Epidermal melanocyte (primary cell): ENCODE results near the gene SUSD3.

Source experiments
- DNase-seq: peaks from one replicate; pipeline ENCODE4 v3.0.0; 2011; ENCODE audit warnings: low spot score; ENCODE audit not compliant: insufficient read length

Gene SUSD3

DNA sequence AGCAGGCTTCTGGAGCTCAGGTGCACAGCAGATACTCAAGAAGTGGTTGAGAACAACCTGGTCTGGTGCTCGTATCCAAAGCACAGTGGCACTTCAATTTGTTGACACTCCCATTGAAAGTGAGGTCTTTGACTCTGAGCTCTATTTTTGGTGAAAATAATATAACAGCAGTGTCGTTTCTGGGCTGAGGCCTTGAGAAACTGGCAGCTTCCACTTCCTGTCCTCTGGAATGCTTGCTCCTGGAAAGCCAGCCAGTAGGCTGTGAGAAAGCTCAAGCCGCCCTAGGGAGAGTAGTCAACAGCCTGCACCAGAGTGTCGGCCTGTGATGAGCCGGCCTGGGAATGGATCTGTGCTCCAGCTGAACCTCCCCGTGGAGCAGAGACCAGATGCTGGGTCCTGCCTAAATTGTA is 6.8 kb upstream of the SUSD3 start:
- DNase-seq: no peak

DNA sequence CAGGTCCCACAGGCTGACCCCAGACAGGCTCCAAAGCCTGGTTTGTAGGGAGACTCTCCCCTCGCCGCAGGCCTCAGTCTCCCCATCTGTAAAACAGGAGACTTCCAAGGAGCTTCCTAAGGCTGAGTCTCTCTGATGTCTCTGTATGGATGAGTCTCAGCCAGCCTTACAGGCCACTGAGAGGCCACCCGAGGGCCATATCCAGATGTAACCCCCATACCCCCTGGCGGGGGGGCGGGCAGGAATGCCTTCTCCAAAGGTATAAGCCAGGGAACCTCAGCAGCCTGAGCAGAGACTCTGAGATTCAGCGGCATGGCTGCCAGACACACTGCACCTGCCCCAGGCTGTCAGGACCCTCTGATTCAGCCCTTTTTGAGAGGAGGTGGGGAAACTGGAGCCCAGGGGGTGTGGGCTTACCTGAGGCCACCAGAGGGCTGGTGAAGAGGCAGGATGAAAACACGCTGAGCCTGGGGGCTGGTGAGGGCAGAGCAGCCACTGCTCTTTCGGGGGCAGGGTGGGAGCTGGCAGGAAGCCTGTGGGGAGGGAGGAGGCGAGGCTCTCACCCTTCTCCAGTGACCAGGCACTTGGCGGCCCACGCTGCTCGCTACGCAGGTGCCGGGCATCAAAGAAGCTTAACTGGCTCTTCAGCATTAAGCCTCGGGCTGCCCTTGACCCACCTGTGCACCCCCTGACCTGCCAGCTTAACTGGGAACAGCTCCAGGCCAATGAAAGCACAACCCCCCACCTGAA is 5.5 kb upstream of the SUSD3 start:
- DNase-seq: no peak

DNA sequence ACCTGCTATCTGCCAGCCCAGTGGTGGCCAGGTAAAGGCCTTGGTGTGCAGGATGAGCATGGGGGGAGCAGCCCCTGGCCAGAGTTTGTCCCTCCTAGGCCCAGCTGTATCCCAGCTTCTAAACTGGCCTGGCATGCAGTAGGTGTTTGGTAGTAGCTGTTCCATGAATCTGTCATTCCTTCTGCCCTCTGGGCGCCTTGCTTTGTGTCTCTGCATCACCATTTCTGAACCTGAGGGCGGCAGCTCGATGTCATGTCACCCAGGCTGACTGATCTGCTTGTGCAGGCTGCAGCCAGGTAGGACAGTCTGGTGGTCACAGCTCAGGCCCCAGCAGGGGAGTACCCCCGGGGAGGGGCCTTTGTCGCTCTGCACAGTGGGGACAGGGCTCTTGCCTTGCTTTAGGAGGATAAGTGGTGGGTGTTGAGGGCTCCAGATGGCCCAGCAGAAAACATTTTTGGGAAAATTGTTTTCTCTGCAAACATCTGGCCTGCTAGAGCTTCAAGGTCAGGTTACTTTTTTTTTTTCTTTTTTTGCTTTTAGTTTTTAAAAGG is 4.6 kb upstream of the SUSD3 start:
- no peak for DNase-seq

DNA sequence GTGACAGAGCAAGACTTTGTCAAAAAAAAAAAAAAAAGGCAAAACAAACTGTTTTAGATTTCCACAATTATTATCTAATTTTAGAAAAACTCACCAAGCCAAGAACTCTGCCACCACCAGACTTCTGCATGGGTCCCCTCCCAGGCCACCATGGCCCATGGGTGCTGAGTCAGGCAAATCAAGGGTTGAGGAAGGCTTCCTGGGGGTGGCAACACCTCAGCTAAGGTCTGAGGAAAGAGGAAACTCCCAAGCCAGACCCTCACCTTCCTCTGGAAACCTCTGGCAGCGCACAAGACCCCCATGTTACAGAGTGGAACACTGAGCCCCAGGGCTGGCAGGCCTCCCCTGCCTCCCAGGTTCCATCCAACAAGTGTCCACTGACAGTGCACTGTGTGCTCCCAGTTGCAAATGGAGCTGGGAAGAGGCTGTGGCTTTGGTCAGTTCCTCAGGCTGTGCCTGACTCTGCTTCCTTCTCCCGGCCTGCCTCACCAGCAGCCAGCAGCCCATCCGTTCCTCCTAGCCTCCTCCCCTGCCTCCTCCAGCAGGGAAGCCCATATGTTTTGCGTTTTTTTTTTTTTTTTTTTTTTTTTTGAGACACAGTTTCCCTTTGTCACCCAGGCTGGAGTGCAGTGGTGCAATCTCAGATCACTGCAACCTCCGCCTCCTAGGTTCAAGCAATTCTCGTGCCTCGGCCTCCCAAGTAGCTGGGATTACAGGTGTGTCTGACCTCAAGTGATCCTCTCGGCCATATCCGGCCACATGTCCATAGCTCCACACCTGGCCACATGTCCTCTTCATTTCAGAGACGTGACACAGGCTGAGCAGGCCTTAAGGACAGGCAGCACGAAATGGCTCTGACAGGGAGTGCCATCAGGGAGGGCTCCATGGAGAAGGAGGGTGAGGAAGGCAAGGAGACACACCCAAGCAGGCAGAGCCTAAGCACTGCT is 3.5 kb upstream of the SUSD3 start:
- DNase-seq: no peak

DNA sequence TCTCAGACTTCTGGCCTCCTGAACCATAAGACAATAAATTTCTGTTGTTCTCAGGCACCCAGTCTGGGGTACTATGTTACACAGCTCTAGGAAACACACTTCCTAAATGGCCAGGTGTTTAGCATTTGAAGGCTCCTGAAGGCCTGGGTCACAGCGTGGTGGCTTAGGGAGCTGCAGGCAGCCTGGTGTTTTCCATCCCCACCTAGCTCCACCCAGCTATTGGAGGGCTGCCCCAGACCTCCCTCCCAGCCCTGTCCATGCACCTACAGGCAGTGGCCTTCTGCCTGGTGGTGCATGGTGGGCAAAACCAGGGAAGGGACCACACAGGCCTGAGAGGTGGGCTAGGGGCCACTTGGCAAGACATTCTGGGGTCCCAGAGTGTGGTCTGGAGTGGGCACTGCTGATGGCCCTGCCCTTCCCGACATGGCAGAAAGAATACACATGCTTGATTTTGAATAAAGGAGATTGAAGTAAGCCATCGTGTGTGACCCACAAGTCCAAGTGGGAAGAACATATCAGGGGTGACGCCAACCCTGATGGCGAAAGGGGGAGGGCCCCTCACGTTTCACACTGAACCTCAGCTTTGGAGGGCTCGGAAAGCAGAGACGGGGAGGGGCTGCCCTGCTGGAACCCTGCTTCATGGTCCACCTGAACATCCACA is 1.3 kb upstream of the SUSD3 start:
- DNase-seq: no peak

DNA sequence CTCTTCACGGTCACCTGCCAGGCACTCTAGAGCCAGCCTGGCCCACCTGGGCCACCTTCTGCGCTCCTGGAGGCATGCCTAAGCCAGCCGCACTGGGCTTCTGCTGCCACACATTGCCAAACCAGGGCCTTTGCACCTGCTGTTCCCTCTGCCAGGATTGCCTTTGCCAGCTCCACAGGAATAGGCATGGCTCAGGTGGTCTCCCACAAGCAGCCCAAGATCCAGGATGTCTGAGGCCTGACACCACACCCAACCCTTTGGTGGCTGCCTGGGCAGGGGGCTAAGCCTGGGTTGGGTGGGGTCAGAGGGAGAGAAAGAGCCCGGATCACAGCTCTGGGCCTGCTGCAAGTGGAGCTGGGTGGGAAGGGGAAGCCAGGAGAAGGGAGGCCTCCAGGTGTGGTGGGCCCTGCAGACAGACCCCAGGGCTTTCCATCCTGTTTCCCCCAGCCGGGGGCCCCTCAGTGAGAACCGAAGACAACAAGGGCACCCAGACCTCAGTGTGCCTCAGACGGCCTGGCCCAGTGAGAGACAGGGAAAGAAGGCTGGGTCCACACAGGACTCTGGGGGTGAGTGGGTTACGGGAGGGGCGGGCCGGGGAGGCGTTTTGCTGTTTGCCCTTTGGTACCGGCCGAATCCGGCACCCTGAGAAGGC is 672 bp upstream of the SUSD3 start:
- DNase-seq: no peak

DNA sequence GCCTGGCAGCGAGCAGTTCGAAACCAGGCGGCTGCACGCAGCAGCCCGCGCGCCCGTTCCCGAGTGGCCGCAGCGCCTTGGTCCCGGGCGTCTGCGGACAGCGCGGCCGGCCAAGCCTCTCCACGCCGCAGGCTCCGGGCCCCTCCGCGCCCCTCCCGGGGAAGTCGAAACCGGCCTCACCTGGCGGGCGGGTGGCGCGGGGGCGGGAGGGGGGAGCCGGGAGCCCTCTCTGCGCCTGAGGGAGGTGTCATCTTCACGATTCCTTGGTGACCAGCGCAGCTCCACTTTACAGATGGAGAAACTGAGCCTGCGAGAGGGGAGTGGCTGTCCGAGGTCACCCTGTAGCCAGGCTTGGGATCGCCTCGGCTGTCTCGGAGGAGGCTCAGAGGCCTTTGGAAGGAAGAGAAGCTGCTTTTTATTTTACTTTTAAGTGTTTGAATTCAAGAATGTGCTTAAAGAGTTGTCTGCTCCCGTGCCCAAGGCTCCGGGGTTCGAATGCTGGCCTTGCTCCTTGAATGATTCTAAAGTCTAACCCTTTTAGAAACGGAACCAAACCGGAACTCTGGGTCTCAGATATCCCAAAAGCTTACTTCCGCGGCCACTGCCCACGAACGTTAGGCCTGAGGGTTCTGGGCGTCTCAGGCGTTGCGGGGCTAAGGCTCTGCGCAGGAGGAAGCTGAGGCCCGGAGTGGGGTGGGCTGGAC is 662 bp downstream of the SUSD3 start:
- no peak for DNase-seq

DNA sequence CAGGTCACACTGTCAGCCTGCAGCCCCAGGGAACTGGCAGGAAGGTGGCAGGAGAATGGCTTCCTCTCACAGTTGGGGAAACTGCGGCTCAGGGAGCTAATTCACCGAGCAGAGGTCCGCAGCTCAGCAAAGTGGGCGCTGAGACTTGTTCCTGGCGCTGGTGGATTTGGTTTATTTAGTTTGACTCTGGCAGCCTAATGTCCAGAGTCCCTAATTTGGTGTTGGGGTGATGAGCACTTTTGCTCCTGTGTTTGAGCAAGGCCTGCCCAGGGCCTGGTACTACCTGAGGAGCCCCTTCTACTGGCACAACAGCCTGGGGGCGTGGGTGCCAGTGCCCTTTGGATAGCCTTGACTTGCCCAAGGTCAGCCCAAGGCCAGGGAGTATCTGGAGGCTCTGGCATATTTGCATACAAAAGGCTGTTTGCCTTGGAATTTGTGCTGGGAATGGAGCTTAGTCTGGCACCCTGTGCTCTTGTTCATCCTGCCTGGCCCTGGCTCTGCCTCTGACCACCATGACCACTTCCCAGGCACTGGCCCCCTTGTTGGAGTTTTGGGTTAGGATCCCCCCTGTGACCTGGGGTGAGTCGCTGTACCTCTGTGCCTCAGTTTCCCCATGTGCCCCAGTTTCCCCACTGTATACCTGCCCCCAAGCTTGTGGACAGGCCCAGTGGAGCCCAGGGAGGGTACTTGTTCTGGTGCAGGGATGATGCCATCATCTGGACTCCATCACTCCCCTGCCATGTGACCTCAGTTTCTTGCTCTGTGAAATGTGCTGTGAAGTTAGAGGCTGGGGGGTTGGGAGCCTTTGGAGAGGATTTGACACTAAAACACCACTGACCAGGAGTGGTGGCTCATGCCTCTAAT is 1.4 kb downstream of the SUSD3 start:
- DNase-seq: no peak

DNA sequence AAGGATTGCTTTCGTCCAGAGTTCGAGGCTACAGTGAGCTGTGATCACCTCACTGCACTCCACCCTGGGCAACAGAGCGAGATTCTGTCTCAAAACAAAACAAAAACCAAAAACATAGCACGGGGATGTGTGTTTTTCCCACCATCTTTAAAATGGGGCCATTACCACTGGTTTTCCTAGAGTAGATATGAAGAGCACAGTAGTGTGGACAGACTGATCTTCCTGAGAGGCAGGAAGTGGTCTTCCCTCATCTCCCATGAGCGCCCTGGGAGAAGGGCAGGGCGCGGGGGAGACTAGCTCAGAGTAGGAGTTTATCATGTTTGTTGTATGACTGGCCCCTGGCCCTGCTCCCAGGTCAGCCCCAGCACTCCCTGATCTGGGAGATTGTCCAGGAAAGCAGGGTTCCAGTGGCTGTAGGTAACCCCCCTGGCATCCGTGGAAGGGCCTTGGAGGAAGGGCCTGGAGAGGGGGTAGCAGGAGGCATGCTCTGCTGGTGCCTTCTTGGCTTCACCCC is 2.3 kb downstream of the SUSD3 start:
- no peak for DNase-seq

DNA sequence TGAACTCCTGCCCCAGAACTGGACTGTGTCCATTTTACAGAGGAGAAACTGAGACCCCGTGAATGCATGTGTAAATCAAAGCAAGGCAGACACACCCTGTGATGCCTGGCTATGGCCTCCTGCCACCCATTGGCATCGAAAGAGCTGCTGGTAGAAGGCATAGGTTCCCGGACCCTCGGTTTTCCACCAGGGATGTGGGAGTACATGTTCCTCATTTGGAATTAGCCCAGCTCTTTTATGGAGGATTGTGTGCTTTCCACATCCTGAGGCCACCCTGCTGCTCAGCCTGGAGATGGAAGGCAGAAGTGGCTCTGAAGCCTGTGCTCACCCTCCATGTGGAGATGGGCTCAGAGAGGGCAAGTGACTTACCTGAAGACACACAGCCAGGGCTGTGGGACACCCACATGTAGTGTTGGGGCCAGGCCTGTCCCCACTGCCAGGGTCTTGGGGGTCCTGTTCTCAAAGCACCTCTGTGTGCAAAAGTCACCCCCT is 2.8 kb downstream of the SUSD3 start:
- no peak for DNase-seq

DNA sequence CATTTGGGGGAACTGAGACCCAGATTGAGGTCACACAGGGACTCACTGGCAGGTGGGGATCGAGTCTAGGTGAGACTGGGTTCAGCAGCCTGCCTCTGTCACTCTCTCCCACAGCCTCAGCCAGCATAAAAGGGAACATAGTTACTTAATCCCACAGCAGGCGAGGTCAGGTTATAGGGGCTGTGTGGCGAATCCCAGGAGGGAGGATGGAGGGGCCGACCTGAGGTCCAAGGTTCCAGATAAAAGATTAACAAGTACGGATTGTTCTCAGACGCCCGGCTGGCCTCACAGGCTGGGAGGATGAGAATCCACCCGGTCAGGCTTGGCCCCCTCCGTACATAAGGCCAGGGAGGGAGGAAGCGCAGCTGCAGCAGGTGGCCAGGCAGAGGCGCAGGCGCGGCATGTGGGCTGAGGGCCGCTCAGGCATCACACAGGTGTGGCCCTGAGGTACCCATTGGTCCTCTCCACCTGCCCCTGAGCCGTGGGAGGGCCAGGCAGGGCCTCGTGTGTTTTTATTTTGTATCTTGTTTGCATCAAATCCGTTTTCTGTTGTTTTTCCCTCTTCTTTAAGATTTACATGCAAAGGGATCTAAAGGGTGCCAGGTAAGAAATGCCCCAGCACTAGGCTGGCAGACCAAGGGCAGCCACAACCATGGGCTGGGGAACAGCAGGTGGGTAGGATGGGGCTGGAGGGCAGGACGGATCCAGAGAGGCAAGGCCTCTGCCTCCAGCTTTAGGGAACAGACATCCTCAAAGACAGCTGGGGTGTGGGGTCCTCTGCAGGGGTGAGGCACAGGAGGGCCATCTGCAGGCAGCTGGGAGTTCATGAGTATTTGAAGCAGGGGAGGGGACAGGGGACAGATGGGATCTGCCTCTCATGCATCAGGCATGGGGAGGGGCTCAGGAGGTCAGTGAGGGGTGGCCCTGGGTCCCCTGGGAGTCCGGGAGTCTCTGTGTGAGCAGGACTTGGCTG is 3.6 kb downstream of the SUSD3 start:
- DNase-seq: no peak

DNA sequence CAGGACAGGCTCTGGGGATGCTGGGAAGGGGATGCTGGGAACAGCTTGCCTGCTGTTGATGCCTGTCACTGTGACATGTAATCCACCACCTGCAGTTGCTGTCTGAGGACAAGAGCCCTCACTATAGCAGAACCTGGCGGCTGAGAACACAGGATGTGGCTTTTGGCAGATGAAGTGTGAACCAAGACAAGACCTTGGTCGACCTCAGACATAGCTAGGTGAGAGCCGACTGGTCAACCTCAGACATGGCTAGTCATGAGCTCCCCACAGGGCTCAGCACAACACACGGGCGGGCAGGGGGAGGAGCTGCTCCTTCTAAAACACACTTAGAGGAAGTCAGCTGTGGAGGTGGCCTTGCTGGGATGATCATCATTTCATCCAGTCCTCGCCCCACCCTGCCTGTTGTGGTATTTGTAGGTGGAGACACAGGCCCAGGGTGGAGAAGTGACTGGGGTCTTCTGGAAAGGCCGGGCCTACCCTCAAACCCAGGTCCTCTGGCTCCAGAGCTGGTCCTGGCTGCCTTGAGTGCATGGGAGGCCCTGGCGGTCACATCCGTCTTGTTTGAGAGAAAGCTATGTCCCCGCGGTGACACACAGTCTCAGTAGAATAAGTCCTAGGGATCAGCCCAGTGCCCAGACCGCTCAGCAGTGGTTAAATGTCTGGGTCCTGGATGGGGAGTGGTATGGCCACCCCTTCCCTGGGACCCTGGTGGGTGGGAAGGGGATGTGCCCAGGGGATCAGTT is 6.1 kb downstream of the SUSD3 start:
- DNase-seq: no peak

DNA sequence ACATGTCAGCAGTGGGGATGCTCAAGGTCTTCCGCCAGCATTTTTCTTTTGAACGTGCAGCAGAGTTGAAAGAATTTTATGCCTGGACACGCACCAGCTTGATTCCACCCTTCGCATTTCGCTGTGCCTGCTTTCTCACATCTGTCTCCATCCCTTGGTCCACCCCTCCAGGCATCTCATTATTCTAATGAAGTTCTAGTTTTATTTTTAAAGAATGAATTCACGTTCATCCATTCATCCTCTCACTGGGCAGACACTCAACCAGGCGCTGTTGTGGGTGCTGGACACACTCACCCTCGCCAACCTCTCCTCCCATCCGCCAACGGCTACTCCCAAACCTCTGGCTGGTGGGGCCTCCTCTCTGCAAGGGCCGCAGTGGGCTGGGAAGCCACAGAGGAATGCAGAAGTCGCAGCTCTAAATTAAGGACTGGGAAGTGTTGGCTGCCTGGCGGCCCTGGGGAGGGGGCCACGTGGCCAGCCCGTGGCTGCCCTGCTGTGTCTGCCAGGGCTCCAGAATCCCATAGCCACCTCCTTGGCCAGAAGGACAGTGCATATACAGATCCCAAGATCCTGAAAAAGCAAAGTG is 6.7 kb downstream of the SUSD3 start:
- no peak for DNase-seq

DNA sequence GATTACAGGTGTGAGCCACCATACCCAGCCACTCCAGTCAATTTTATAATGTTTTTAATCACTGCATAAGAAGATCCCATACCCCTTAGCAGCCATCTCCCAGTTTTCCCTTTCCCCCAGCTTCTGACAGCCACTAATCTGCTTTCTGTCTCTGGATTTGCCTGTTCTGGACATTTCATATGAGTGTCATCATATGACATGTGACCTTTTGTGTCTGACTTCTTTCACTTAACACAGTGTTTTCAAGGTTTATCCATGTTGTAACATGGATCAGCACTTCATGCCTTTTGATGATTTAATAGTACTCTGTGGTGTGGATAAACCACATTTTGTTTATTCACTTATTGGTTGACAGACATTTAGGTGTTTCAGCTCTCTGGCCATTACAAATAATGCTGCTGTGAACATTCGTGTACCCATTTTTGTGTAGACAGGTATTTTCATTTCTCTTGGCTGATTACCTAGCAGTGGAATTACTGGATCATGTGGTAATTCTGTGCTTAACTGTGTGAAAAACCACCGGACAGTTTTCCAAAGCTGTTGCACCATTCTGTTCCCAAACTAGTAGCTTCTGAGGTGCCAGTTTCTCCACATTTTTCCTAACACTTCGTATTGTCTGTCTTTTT is 8.6 kb downstream of the SUSD3 start:
- DNase-seq: no peak

DNA sequence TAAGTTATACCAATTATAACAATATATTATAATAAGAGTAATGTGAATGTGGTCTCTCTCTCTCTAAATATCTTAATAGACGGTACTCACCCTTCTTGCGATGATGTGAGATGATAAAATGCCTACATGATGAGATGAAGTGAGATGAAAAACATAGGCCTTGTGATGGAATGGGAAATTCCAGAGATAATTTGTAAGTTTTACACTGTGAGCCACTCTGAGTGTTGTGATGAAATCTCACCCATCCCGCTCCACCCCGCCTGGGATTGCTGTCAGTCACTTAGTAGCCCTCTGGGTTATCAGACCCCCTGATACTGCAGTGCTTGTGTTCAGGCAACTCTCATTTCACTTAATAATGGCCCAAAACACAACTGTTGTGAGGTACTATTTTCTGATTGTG is 10.5 kb downstream of the SUSD3 start:
- DNase-seq: no peak

DNA sequence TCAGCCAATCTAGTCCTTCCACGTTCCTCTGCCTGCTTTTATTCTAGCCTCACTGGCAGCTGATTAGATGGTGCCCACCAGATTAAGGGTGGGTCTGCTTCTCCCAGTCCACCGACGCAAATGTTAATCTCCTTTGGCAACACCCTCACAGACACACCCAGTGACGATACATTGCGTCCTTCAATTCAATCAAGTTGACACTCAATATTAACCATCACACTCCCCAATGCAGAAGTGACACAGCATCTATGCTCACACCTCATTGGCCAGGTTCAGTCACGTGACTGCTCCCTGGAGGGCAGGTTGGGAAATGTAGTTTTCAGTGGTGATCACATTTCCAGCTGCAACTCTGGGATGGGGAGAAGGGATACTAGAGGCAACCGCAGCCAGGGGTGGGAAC is 13.0 kb downstream of the SUSD3 start:
- DNase-seq: no peak

DNA sequence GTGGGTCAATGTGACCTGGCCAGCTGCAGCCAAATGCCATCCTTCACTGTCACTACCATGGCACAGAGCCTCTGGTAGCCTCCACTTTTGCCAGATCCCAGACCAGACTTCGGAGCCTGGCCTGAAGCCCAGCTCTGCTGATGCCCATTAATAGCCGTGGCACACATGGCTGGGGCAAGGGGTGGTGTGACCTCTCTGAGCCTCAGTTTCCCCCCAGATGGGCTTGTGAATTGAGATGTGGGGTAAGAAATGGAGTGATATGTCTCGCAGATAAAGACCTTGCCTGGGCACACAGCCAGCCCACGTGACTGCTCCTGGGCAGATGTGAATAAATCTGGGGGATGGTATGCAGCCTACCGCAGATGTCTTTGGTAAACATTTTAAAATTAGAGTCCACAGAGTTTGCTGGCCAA is 13.9 kb downstream of the SUSD3 start:
- no peak for DNase-seq
